Panc1 (cell line): ENCODE results near the gene MICAL1. TPM values are rescaled to one million over a fixed set of nuclear protein-coding genes. Genes with fewer than 3 reads are reported as not detected.

ENCODE experiments used
- ATAC-seq: fragments of 200-7000 bp; cut with Tn5 transposase; 2 replicates; pipeline ENCODE4 v1.9.1; 2020; ENCODE audit warnings: mild to moderate bottlenecking, moderate library complexity
- BruUV-seq: library from RNA; stranded (reverse); fragments of 400-500 nt; replicated peaks from 2 replicates; lab custom pipeline; 2021; lab: Mats Ljungman, UMichigan
- CTCF ChIA-PET: fragments of 300-600 bp; sonication (Branson Sonifier 250); formaldehyde crosslinking; loops from one replicate; lab custom pipeline; 2022; ENCODE audit warnings: antibody characterized with exemption; lab: Charles Lee
- POLR2A ChIA-PET: fragments of 300-600 bp; sonication (Branson Sonifier 250); formaldehyde crosslinking; loops from one replicate; lab custom pipeline; 2022; ENCODE audit warnings: antibody characterized with exemption; lab: Charles Lee
- DNase-seq: peaks from one replicate; pipeline ENCODE4 v3.0.0-alpha.2; 2010; ENCODE audit warnings: low read depth, low spot score
- H3K27ac ChIP-seq: 2 replicates; pipeline ENCODE4 v1.5.1; 2011; ENCODE audit warnings: mild to moderate bottlenecking, low read length, inconsistent platforms
- H3K27me3 ChIP-seq: fragments of 200-500 bp; sonication (Bioruptor generic); 2 replicates; pipeline ENCODE4 v1.6.0; 2014; ENCODE audit warnings: low read length, inconsistent platforms; ENCODE audit not compliant: control insufficient read depth, insufficient read depth
- H3K36me3 ChIP-seq: fragments of 200-500 bp; sonication (Bioruptor generic); 2 replicates; pipeline ENCODE4 v1.5.1; 2014; ENCODE audit warnings: inconsistent platforms, mild to moderate bottlenecking, low read length, moderate library complexity; ENCODE audit not compliant: control insufficient read depth, insufficient read depth
- H3K4me1 ChIP-seq: 2 replicates; pipeline ENCODE4 v1.5.1; 2011; ENCODE audit warnings: inconsistent platforms, mild to moderate bottlenecking, low read length, moderate library complexity; ENCODE audit not compliant: control insufficient read depth, insufficient read depth
- H3K4me3 ChIP-seq, 2 experiments: 2 replicates each; pipeline ENCODE4 v1.5.1; 2011 to 2012; ENCODE audit warnings: low read depth in 2 of 2, low read length in 2 of 2, mild to moderate bottlenecking in 2 of 2, inconsistent platforms in 1 of 2, moderate library complexity in 1 of 2
- H3K9me3 ChIP-seq: fragments of 200-500 bp; sonication (Bioruptor generic); 2 replicates; pipeline ENCODE4 v1.5.1; 2014; ENCODE audit warnings: low read depth, mild to moderate bottlenecking, inconsistent platforms, low read length, moderate library complexity; ENCODE audit not compliant: control insufficient read depth, insufficient read depth
- POLR2AphosphoS5 ChIP-seq: IDR thresholded peaks from 2 replicates; pipeline ENCODE4 v1.6.1; 2012; ENCODE audit warnings: mild to moderate bottlenecking, low read depth, low read length, moderate library complexity
- REST ChIP-seq, 2 experiments: IDR thresholded peaks; 2 replicates each; pipeline ENCODE4 v1.6.1; 2011 to 2012; ENCODE audit warnings: low read depth in 2 of 2, control low read depth in 1 of 2, low read length in 1 of 2, mild to moderate bottlenecking in 1 of 2, moderate library complexity in 1 of 2; ENCODE audit not compliant: insufficient read depth in 1 of 2
- SIN3A ChIP-seq: IDR thresholded peaks from 2 replicates; pipeline ENCODE4 v1.6.1; 2012; ENCODE audit warnings: low read depth, mild to moderate bottlenecking, low read length, moderate library complexity, borderline replicate concordance; ENCODE audit not compliant: insufficient read depth
- TCF7L2 ChIP-seq: IDR thresholded peaks from 2 replicates; pipeline ENCODE4 v1.6.1; 2011; ENCODE audit warnings: mild to moderate bottlenecking, low read depth, low read length, inconsistent platforms
- in situ Hi-C: cut with HindIII; loops from 2 replicates; pipeline ENCODE4 v1.10.0; 2016; ENCODE audit warnings: low sequenced_read_pairs, low pct_unique_long_range_greater_than_20kb
- intact Hi-C: fragments of 100-400 bp; cut with micrococcal nuclease; formaldehyde crosslinking; loops from one replicate; pipeline ENCODE4 v1.10.0; 2022; ENCODE audit not compliant: unreplicated experiment
- total RNA-seq: library from RNA; stranded (reverse); gene quantifications from one replicate; pipeline ENCODE4 v1.2.1, GENCODE V29; 2021; ENCODE audit not compliant: unreplicated experiment
- TF ChIP-seq, protein P1 (sequence below): fragments of 450-650 bp; IDR thresholded peaks from 2 replicates; pipeline ENCODE4 v1.5.1; 2017; ENCODE audit warnings: mild to moderate bottlenecking

Gene MICAL1
- total RNA-seq, 1 experiment from 2014 or later = 64.5 TPM

DNA sequence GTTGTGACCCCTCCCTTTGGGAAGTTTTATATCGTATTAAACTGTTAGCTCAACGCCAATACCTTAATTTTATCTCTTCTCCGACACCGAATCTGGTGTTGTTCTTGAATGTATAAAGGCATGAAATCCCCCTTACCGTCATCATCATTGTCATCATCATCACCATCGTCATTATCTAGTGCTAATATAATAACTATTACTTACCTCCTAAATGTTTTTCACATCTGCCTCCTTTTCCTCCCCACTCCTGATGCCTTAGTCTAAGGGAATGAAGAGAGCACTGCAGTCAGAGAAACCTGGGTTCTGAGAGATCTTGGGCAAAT, 28.1 kb upstream of the MICAL1 start:
- ATAC-seq (peak; percentile 1; the same call in 1 of the 2 replicates), DNase-seq (no peak)
- POLR2A ChIA-PET = no interaction called here
- Histone ChIP-seq H3K4me1 (peaks cover 34% of the 10 kb centered on the region), H3K27me3 (no peaks in the 10 kb centered on the region; the same call in 1 of the 2 replicates), H3K27ac (peak overlapping the region; percentile 69), H3K9me3 (no peaks in the 10 kb centered on the region), H3K36me3 (peaks cover 18% of the 10 kb centered on the region), H3K4me3 (peak overlapping the region; percentile 48 to 71)
- CTCF ChIA-PET = no interaction called here
- intact Hi-C loops = no loop called here
- no peak for TF ChIP-seq TCF7L2
- TF ChIP-seq SIN3A = no peak
- TF ChIP-seq POLR2AphosphoS5 = no peak
- TF ChIP-seq, protein P1, sequence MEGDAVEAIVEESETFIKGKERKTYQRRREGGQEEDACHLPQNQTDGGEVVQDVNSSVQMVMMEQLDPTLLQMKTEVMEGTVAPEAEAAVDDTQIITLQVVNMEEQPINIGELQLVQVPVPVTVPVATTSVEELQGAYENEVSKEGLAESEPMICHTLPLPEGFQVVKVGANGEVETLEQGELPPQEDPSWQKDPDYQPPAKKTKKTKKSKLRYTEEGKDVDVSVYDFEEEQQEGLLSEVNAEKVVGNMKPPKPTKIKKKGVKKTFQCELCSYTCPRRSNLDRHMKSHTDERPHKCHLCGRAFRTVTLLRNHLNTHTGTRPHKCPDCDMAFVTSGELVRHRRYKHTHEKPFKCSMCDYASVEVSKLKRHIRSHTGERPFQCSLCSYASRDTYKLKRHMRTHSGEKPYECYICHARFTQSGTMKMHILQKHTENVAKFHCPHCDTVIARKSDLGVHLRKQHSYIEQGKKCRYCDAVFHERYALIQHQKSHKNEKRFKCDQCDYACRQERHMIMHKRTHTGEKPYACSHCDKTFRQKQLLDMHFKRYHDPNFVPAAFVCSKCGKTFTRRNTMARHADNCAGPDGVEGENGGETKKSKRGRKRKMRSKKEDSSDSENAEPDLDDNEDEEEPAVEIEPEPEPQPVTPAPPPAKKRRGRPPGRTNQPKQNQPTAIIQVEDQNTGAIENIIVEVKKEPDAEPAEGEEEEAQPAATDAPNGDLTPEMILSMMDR = no peak
- no peak for TF ChIP-seq REST (IDR thresholded peaks at IDR 0.05; ENCODE audit: insufficient read depth in 1 of 2, low read depth in 2 of 2, low read length in 1 of 2)
- no TSS peak for BruUV-seq
- in situ Hi-C loops = no loop called here

GRCh38 chr6:109482905-109483734, 27.5 kb upstream of the MICAL1 start, which contains the start of gene ZBTB24:
ZBTB24 (minus strand) TSS chr6:109483219; CDS start chr6:109482026, 1,193 bp downstream.
- Histone ChIP-seq H3K27me3 (no peaks in the 10 kb centered on the region; the same call in 1 of the 2 replicates), H3K4me3 (peak within 1 kb of the TSS; percentile 88 to 91), H3K9me3 (no peaks in the 10 kb centered on the region), H3K36me3 (peaks cover 18% of the 10 kb centered on the region), H3K27ac (peak within 1 kb of the TSS; percentile 95), H3K4me1 (peaks cover 35% of the 10 kb centered on the region)
- ATAC-seq = peak; percentile 95
- in situ Hi-C loops = no loop called here
- CTCF ChIA-PET = no interaction called here
- POLR2A ChIA-PET = interaction anchor here (0.6 to 1.3 kb wide), 3 partner anchors 42 to 1594 kb away, joined by 3 to 10 read pairs (median 10); partner anchors contain the start of gene CEP57L1
- DNase-seq = no peak
- BruUV-seq = no TSS peak
- peak; percentile 85; the same call in 1 of the 2 replicates for TF ChIP-seq SIN3A
- TF ChIP-seq POLR2AphosphoS5 = peak; percentile 80
- TF ChIP-seq, protein P1 = no peak
- intact Hi-C loops = no loop called here
